Measurements from ENCODE around the gene POC1A. TPM values are rescaled to one million over a fixed set of nuclear protein-coding genes. Genes with fewer than 3 reads are reported as not detected.

Gene POC1A
- total RNA-seq, 1 experiment from 2014 or later, result 43.0 TPM

- no peaks in the 10 kb centered on the region for H4K20me1 ChIP-seq (ENCODE audit: low read length)
- no peak overlapping the region for H3K4me3 ChIP-seq (ENCODE audit: low read length)
- ChIA-PET CTCF (no interaction called here), POLR2A (ENCODE audit: unreplicated experiment) (no interaction called here)
- H3K79me2 ChIP-seq (ENCODE audit: low read length), result no peaks in the 10 kb centered on the region
- H3K9ac ChIP-seq (ENCODE audit: low read length), result no peak overlapping the region
- H3K4me1 ChIP-seq (ENCODE audit: insufficient read depth, low read length), result peaks cover 28% of the 10 kb centered on the region
- DNase-seq (no peak), ATAC-seq (no peak)
- H3K9me3 ChIP-seq (ENCODE audit: low read length), result no peaks in the 10 kb centered on the region
- no peak overlapping the region for H2AFZ ChIP-seq (ENCODE audit: low read length)
- H3K4me2 ChIP-seq (ENCODE audit: low read length), result no peak overlapping the region
- no peaks in the 10 kb centered on the region for H3K9me2 ChIP-seq (replicated peaks; ENCODE audit: low read length)
- H3K27ac ChIP-seq (ENCODE audit: low read length), result no peak overlapping the region
- no TSS peak for BruUV-seq (replicated peaks)
- intact Hi-C loops (cut with micrococcal nuclease), result no loop called here
- TF ChIP-seq, protein P1, sequence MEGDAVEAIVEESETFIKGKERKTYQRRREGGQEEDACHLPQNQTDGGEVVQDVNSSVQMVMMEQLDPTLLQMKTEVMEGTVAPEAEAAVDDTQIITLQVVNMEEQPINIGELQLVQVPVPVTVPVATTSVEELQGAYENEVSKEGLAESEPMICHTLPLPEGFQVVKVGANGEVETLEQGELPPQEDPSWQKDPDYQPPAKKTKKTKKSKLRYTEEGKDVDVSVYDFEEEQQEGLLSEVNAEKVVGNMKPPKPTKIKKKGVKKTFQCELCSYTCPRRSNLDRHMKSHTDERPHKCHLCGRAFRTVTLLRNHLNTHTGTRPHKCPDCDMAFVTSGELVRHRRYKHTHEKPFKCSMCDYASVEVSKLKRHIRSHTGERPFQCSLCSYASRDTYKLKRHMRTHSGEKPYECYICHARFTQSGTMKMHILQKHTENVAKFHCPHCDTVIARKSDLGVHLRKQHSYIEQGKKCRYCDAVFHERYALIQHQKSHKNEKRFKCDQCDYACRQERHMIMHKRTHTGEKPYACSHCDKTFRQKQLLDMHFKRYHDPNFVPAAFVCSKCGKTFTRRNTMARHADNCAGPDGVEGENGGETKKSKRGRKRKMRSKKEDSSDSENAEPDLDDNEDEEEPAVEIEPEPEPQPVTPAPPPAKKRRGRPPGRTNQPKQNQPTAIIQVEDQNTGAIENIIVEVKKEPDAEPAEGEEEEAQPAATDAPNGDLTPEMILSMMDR (conservative IDR thresholded peaks at IDR 0.05; ENCODE audit: low read depth, low read length), result no peak
- no peak for TF ChIP-seq EZH2 (IDR thresholded peaks at IDR 0.05; ENCODE audit: low read length, unreplicated experiment)
- no peak for TF ChIP-seq EZH2phosphoT487 (IDR thresholded peaks at IDR 0.05; ENCODE audit: borderline replicate concordance, low read length)
- no peaks in the 10 kb centered on the region for H3K36me3 ChIP-seq (ENCODE audit: low read depth, low read length)
- no peaks in the 10 kb centered on the region for H3F3A ChIP-seq (ENCODE audit: low read length, unreplicated experiment)
- H3K27me3 ChIP-seq (ENCODE audit: low read length), result no peaks in the 10 kb centered on the region
Observed at GRCh38 chr3:52040600-52040999, 113.6 kb downstream of the POC1A start.

- Histone ChIP-seq H2AFZ (ENCODE audit: low read length) (no peak overlapping the region), H3K9ac (ENCODE audit: low read length) (no peak overlapping the region), H3K4me1 (ENCODE audit: insufficient read depth, low read length) (peaks cover 21% of the 10 kb centered on the region), H3K36me3 (ENCODE audit: low read depth, low read length) (no peaks in the 10 kb centered on the region), H3K27ac (ENCODE audit: low read length) (no peak overlapping the region), H3K9me3 (ENCODE audit: low read length) (no peaks in the 10 kb centered on the region), H3K4me3 (ENCODE audit: low read length) (no peak overlapping the region), H4K20me1 (ENCODE audit: low read length) (no peaks in the 10 kb centered on the region), H3K4me2 (ENCODE audit: low read length) (no peak overlapping the region), H3K79me2 (ENCODE audit: low read length) (no peaks in the 10 kb centered on the region), H3F3A (ENCODE audit: low read length, unreplicated experiment) (no peaks in the 10 kb centered on the region), H3K27me3 (ENCODE audit: low read length) (no peaks in the 10 kb centered on the region), H3K9me2 (replicated peaks; ENCODE audit: low read length) (no peaks in the 10 kb centered on the region)
- ChIA-PET POLR2A (ENCODE audit: unreplicated experiment) (no interaction called here), CTCF (no interaction called here)
- no peak for ATAC-seq
- TF ChIP-seq EZH2 (IDR thresholded peaks at IDR 0.05; ENCODE audit: low read length, unreplicated experiment) (no peak), EZH2phosphoT487 (IDR thresholded peaks at IDR 0.05; ENCODE audit: borderline replicate concordance, low read length) (no peak)
- TF ChIP-seq, protein P1 (conservative IDR thresholded peaks at IDR 0.05; ENCODE audit: low read depth, low read length), result no peak
- intact Hi-C loops (cut with micrococcal nuclease), result no loop called here
- no TSS peak for BruUV-seq (replicated peaks)
- DNase-seq, result no peak
Observed at GRCh38 chr3:52039846-52040245, 114.4 kb downstream of the POC1A start.

DNA sequence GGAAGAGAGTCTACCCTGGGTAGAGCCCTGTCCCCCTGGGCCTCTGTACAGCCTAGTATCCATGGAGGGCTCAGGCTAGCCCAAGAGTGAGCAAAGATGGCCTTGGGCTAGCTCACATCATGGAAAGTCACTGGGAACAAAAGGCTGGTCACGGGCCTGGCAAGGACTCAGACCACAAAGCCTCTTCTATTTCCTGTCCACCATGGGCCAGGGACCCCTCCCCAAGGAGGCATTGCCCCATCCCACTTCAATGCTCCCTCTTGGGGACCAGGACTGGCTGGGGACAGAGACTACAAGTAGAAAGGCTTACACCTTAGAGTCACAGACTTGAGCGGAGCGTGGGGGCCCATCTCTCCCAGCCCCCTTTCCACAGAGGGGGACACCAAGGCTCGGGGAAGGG is 114.8 kb downstream of the POC1A start:
- TF ChIP-seq, protein P1 (conservative IDR thresholded peaks at IDR 0.05; ENCODE audit: low read depth, low read length), result no peak
- TF ChIP-seq EZH2 (IDR thresholded peaks at IDR 0.05; ENCODE audit: low read length, unreplicated experiment), result no peak
- no peak for TF ChIP-seq EZH2phosphoT487 (IDR thresholded peaks at IDR 0.05; ENCODE audit: borderline replicate concordance, low read length)
- DNase-seq (no peak), ATAC-seq (no peak)
- Histone ChIP-seq H2AFZ (ENCODE audit: low read length) (no peak overlapping the region), H3K9me3 (ENCODE audit: low read length) (no peaks in the 10 kb centered on the region), H3F3A (ENCODE audit: low read length, unreplicated experiment) (no peaks in the 10 kb centered on the region), H3K27ac (ENCODE audit: low read length) (no peak overlapping the region), H3K27me3 (ENCODE audit: low read length) (no peaks in the 10 kb centered on the region), H3K9ac (ENCODE audit: low read length) (no peak overlapping the region), H3K4me2 (ENCODE audit: low read length) (no peak overlapping the region), H3K36me3 (ENCODE audit: low read depth, low read length) (no peaks in the 10 kb centered on the region), H3K9me2 (replicated peaks; ENCODE audit: low read length) (no peaks in the 10 kb centered on the region), H4K20me1 (ENCODE audit: low read length) (no peaks in the 10 kb centered on the region), H3K4me1 (ENCODE audit: insufficient read depth, low read length) (peaks cover 19% of the 10 kb centered on the region), H3K4me3 (ENCODE audit: low read length) (no peak overlapping the region), H3K79me2 (ENCODE audit: low read length) (no peaks in the 10 kb centered on the region)
- ChIA-PET POLR2A (ENCODE audit: unreplicated experiment) (interaction anchor here (0.7 kb wide), 1 partner anchor 115 kb away, joined by 3 read pairs; no protein-coding TSS in a partner anchor), CTCF (no interaction called here)
- intact Hi-C loops (cut with micrococcal nuclease), result no loop called here
- BruUV-seq (replicated peaks), result no TSS peak
